ENCODE results near the gene KLHL29. TPM values are rescaled to one million over a fixed set of nuclear protein-coding genes. Genes with fewer than 3 reads are reported as not detected.

The KLHL29 gene
- total RNA-seq, 1 donor from 2014 or later: 2.2 TPM

DNA sequence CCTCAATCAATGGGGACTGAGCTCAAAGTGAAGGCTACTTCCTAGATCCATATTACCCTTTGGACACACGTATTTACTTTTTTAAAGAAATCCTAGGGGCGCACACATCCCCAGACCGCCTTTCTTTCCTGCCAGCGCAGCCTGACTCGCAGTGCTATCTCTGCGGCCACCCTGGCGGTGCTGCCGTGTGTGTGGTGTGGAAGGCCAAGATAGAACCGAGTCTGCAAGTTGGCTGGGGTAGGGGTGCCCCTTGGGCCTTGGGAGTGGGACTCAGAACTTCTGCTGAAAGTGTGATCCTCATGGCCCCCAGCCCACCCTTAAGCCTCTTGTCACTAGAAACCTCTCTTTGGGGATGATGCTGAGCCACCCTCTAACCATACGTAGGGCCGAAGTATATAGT, 143.7 kb downstream of the KLHL29 start:
- intact Hi-C loops (cut with micrococcal nuclease): no loop called here

GRCh38 chr2:23529659-23530058, 144.7 kb downstream of the KLHL29 start:
- intact Hi-C loops (cut with micrococcal nuclease): loop anchor here (5.0 kb wide), 1 partner anchor 142 kb away; the partner anchor contains the start of gene KLHL29

DNA sequence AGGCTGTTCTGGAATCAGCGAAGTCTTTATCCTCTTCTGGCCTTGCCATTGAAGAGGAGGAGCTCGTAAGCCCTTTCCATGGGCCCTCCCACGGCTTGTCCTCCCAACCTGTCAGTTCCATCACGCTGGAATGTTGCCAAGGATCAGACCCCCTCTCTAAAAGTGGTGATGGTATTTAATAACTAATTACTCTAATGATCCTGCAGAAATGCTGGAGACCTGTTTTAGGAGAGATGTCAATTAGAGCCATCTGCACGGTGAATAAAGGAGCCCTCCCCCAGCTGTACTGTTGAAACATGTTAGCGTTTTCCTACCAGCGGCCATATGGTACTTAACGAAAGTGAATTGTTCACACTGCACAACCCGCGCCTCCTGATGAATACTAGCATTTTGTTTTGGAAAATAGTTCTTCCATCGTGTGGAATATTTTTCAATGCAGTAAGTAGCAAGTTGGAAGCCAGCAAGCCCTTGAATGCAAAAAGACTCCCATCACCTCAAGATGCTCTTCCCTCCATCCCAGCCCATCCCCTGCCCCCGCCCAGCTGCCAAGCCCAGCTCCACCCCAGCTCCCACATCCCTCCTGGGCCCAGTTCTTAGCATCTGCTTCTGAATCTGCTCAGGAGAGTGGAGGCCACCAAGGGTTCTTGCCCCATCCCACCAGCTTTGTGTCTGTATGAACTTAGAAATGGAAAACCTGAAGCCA, 145.4 kb downstream of the KLHL29 start:
- intact Hi-C loops (cut with micrococcal nuclease): loop anchor here (5.0 kb wide), 1 partner anchor 143 kb away; the partner anchor contains the start of gene KLHL29

- intact Hi-C loops (cut with micrococcal nuclease): loop anchor here (5.0 kb wide), 1 partner anchor 144 kb away; the partner anchor contains the start of gene KLHL29
Measured at GRCh38 chr2:23530909-23531276, 145.9 kb downstream of the KLHL29 start.

DNA sequence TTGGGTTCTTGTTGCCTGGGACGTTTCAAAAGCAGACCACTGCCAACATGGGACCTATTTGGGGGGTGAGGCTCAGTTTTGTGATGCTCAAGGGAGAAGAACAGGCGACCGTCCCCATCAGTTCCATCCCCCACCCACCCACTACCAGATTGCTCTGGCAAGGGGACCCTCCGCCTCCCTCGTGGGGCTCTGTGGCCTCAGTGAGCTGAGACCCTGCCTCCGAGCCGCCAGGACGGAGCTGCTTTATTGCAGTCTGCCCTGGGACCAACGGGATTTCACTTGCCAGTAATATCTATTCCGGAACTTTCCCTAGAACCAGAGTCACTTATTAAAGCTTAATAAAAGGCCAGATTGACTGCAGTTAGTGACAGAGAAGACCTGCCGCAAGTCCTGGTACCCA, 146.3 kb downstream of the KLHL29 start:
- intact Hi-C loops (cut with micrococcal nuclease): loop anchor here (5.0 kb wide), 1 partner anchor 144 kb away; the partner anchor contains the start of gene KLHL29

DNA sequence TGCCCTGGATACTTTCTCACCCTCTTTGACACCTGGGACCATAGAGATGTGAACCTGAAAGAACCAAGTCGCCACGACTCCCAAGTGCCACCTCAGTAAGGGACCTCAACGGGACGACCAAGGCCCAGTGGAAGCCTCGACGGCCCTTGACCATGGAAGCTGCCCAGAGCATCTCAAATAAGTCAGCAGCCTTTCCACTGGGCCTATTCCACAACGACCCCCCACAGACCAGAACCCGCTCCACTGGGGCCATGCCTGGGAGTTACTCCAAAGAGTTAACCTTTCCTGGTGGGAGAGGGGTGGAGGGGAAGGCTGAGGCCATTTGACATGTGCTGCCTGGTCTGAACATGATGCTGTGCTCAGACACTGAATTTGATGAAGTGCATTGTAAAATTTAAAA, 146.9 kb downstream of the KLHL29 start:
- intact Hi-C loops (cut with micrococcal nuclease): loop anchor here (2.0 to 5.0 kb wide), 2 partner anchors 43 to 145 kb away; partner anchors contain the start of gene KLHL29

GRCh38 chr2:23532391-23533337, 147.7 kb downstream of the KLHL29 start:
- intact Hi-C loops (cut with micrococcal nuclease): loop anchor here (2.0 to 5.0 kb wide), 2 partner anchors 44 to 145 kb away; partner anchors contain the start of gene KLHL29

DNA sequence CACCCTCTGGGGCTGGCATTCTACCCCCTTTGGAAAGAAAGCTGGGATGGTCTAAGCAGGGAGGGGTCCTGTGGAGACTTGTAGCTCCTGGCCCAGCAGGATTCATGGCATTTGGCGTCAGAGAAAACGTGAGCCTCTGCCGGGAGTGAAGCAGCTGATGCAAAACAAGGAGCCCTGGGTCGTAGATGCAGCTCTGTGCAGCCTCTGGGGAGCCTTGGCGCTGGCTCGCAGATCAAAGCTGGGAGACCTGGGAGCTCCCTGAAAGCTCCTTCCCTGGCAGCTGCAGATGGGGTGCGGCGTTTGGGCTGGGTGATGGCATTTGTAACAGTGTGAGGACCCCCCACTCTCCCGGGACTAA, 148.3 kb downstream of the KLHL29 start:
- intact Hi-C loops (cut with micrococcal nuclease): loop anchor here (2.0 to 5.0 kb wide), 2 partner anchors 45 to 146 kb away; partner anchors contain the start of gene KLHL29

GRCh38 chr2:23534771-23535170, 149.8 kb downstream of the KLHL29 start:
- intact Hi-C loops (cut with micrococcal nuclease): loop anchor here (5.0 kb wide), 1 partner anchor 147 kb away; the partner anchor contains the start of gene KLHL29

DNA sequence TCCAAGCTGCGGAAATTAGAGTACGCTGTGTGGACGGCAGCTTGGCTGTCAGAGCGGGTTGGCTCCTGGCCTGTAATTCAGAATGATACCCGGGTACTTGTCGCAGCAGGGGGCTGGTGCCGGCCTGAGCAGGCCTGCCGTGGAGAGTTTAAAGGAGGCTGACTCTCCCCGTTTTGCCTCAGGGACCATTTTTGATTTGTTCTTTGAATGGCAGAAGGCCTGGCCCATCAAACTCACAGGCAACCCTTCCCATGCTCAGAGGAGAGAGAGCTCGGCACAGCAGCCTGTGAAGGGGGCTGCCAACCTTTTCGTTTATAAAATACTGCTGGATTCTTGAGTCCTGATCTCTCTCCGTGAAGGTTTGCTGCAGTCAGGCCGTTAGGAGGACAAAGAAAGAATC, 151.3 kb downstream of the KLHL29 start:
- intact Hi-C loops (cut with micrococcal nuclease): no loop called here

- intact Hi-C loops (cut with micrococcal nuclease): no loop called here
Measured at GRCh38 chr2:23537991-23538390, 153.0 kb downstream of the KLHL29 start.

DNA sequence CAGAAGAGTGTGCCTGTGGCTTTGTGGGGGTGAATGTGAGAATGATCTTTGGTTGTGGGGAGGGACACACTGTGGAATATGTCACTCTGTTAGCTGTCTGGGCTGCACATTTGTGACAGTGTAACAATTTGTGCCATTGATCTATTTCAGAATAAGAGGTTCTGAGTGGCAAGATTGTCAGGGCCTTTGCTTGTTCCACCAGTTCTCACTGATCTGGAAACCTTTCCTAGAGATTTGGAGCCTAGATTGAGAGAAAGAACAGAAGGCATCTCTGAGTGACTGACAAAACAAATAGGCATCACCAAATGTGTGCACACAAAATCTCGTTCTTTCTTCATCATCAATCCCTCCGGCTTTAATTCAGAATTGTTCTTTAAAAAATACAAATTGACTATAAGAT, 153.6 kb downstream of the KLHL29 start:
- intact Hi-C loops (cut with micrococcal nuclease): no loop called here

- intact Hi-C loops (cut with micrococcal nuclease): no loop called here
Measured at GRCh38 chr2:23540804-23541360, 155.9 kb downstream of the KLHL29 start.

DNA sequence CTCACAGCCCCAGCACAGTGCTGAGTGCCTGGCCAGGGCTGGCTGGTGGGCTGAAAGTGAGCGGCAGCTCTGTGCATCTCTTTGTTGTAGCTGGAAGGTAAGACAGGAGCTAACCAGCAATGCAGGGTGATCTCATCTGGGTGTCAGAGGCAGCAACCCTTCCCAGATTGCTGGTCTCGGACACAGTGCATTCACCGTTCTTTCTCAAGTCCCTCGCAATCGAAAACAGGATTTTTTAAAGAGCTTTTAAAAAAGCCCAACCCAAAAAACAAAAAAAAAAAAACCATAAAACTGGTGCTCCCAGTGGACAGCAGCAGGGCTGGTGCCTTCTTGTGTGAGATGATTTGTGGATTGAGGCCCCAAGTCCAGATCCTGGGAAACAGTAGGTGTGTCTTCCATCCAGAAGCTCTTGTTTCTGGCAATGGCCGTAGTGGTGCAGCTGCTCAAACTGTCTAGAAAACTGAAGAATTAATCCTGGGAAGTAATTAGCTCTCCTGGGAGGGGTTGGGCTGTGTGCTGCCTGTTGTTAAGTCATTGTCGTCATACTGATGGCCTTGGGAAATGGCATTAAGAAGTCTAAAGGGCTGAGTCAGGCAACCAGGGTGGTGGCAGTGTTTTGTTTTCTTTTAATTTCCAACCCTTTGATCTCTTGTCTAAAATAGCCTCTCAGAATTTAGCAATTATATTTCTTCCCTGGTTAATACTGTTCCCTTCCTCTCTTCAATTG, 156.7 kb downstream of the KLHL29 start:
- intact Hi-C loops (cut with micrococcal nuclease): no loop called here

DNA sequence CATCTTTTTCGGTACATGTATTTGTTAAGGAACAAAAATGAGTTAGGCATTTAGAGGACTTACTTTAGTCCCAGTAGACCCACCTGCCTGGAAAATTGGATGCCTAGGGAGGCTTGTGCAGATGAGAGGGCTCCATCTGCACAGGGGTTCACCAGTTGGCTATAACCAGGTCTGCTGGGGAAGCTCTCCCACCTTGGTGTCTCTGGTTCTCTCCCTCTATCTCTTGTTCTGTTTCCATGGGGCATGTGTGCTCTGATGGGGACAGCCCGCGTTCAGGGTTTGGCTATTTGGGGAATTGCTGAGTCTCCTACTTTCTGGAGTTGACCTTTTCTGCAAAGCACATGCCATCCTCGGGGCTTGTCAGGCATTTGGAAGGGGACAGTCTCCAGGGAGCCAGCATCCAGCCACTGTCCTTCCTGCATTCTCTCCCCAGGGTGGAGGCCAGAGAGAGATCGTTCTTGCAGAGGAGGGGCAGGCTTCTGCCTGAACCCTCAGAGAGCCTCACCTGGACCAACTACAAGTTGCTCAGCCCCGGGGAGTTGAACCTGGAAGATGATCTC, 157.3 kb downstream of the KLHL29 start:
- intact Hi-C loops (cut with micrococcal nuclease): no loop called here

- intact Hi-C loops (cut with micrococcal nuclease): no loop called here
Measured at GRCh38 chr2:23543302-23543701, 158.3 kb downstream of the KLHL29 start.

DNA sequence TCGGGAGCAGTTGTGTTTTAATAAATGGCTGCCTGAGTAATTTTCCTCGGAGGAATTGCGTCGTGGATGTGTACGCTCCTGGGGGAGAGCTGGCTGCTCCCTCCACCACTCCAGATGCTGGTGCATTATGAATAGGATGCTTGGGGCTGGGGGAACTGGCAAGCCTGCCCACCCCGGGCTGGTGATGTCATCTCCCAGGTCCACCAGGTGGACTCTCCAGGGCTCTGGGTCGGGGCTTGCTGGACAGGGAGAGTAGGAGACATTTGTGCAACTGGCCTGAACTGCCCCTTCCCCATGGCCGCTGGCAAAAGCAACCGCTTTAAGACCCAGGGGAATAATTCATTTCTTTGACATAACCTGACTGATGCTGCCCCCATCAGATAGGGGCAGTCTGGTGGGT, 158.7 kb downstream of the KLHL29 start:
- intact Hi-C loops (cut with micrococcal nuclease): no loop called here

DNA sequence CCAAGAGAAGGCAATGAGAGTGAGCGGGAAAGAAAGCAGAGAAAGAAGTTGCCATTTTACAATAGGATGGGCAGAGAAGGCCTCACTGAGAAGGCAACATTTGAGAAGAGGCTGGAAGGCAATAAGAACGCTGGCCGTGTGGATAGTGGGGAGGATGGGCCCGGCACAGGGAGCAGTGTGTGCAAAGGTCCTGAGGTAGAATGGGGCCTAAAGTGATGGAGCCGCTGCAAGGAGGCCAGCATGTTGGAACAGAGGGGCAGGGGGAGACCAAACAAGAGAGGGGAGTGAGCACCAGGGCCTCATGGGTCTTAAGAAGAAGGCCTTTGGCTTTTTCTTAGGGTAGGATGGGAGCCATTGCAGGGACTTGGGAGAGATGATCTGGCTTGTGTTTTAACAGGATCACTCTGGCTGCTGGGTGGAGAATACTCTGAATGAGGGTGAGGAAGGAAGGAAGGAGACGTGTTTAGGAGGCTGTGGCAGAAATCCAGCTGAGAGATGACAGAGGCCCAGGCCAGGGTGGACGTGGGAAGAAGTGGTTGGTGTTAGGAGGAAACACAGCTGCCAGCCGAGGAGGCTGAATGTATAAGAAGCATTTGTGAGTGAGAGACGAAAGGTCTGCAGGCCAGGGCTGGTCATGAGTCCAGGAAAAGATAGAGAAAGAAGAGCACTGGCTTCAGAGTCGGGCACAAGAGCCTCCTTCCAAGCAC, 159.8 kb downstream of the KLHL29 start:
- intact Hi-C loops (cut with micrococcal nuclease): no loop called here

- intact Hi-C loops (cut with micrococcal nuclease): no loop called here
Measured at GRCh38 chr2:23545396-23545795, 160.4 kb downstream of the KLHL29 start.

DNA sequence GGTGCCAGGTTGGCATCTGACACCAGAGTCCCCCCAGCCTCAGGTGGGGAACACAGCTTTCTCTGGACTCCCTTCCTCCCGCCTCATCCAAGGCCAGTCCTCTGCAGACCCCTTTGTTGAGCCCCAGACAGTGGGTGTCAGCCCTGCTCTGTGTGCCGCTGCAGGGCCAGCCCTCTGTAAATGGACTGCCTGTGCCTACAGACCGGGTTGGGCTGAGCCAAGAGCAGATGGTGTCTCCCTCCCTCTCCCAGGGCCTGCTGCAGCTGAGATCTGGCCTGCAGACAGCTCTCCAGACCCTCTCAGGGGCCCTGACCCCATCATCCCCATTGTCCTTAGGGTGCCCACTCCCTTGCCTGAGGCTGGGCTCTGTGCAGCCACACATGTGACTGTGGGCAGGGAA, 160.8 kb downstream of the KLHL29 start:
- intact Hi-C loops (cut with micrococcal nuclease): no loop called here

Data from T-helper 2 cell treated with Interferon-gamma antibody and Interleukin-4, amounts not matched to agents 100 ng/mL and 5 ng/mL, for 36 hours (primary cell).